GM18867 (cell line): ENCODE measurements around the gene ANAPC16.
A peak's percentile ranks its signal among the peaks of the same experiment; 100 is the strongest.
"Not testable (repeated sequence)": the region's sequence is repeated elsewhere in the genome, so short reads cannot be mapped to it uniquely, and the experiment has no call there.

Experiments used
- ATAC-seq: cut with Tn5 transposase; IDR thresholded peaks from one replicate; pipeline ENCODE4 v1.9.1; 2021; ENCODE audit warnings: mild to moderate bottlenecking, moderate library complexity; ENCODE audit not compliant: unreplicated experiment

Gene ANAPC16

DNA sequence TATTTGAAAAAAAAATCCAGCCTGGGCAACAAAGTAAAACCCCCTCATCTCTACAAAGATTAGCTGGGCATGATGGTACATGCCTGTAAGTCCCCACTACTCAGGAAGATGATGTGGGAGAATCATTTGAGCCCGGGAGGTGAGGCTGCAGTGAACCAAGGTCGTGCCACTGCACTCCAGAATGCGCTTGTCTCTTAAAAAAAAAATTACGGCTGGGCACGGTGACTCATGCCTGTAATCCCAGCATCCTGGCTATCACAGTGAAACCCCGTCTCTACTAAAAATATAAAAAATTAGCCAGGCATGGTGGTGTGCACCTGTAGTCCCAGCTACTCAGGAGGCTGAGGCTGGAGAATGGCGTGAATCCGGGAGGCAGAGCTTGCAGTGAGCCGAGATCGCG is 4.4 kb upstream of the ANAPC16 start:
- ATAC-seq, result not testable (repeated sequence)

DNA sequence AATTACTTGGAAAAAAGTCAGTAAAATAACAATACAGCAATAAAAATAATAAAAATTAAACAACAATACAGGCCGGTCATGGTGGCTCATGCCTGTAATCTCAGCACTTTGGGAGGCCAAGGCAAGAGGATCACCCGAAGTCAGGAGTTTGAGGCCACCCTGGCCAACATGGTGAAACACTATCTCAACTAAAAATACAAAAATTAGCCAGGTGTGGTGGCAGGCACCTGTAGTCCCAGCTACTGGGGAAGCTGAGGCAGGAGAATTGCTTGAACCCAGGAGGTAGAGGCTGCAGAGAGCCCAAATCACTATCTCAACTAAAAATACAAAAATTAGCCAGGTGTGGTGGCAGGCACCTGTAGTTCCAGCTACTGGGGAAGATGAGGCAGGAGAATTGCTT is 4.0 kb upstream of the ANAPC16 start:
- not testable (repeated sequence) for ATAC-seq

DNA sequence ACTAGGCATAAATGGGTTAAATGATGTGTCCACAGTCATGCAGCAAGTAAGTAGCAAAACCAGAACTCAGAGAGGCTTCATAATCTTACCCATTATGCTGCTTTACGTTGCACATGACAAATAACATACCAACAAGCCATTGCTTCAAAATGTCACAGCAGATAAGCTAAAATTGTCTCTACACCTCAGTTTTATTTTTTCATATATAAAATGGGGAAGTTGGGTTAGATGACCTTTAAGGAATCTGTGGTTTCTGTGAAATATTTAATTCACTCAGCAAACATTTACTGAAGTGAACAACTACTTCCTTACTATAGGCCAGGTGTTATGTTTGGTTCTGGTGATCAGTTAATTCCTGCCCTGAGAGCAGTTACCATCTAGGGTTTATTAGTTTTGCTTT is 2.5 kb downstream of the ANAPC16 start:
- peak; percentile 23 for ATAC-seq

DNA sequence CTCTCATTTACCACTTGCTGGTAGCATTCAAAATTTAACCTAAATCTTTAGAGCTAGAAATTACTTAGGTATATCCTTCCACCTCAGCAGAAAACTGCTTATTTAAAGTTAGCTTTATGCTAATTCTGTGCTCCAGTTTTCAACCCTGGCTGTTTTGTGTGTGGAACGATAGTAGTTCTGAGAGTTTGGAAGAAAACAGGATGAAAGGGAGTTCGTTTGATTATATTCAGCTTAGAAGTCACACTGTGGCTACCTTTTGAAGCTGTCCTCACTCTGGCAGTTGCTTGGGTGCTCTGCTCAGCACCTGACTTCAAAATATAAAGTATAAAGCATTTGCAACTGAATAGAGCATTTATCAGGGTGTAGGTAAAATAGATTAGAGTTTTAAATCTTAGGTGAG is 2.9 kb downstream of the ANAPC16 start:
- ATAC-seq, result no peak

DNA sequence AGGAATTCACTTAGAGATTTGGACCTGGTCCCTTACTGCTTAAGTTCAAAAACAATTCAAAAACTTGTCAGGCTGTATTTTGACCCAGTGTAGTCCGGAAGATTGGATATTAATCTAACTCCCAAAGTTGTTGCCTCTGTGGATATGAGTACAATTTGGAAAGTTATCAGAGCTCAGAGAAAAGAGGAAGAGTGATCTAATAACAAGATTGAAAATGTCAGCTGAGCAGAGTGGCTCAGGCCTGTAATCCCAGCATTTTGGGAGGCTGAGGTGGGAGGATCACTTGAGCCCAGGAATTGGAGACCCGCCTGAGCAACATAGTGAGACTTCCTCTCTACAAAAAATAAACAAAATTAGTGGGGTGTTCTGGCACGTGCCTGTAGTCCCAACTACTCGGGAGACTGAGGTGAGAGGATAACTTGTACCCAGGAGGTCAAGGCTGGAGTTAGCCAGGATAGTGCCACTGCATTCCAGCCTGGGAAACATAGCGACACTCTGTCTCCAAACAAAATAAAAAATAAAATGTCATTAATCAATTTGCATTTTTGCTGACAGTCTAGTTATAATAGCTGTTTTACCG is 3.5 kb downstream of the ANAPC16 start:
- ATAC-seq, result no peak

DNA sequence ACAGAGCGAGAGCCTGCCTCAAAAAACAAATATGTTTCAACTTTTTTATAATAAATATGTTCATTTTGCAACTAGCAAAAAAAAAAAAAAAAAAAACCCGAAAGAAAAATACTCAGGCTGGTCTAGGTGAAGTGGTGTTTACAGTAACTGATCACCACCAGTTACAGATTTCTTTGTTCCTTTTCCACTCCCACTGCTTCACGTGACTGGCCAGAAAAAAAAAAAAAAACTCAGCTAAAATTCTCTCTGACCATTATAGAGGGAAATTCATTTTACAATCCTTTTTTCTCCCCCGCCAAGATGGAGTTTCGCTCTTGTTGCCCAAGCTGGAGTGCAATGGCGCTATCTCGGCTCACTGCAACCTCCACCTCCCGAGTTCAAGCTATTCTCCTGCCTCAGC is 4.8 kb downstream of the ANAPC16 start:
- ATAC-seq, result no peak

DNA sequence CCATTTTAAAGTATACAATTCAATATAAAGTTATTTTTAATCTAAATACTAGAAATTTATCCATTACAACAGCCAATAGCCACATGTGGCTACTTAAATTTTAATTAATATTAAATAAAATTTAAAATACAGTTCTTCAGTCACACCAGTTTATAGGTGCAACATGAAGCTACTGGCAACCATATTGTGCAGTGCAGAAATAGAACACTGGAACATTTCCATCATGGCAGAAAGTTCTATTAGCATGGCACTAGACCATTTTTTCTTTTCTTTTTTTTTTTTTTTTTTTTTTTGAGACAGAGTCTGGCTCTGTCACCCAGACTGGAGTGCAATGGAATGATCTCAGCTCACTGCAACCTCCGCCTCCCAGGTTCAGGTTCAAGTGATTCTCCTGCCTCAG is 5.5 kb downstream of the ANAPC16 start:
- ATAC-seq, result no peak

DNA sequence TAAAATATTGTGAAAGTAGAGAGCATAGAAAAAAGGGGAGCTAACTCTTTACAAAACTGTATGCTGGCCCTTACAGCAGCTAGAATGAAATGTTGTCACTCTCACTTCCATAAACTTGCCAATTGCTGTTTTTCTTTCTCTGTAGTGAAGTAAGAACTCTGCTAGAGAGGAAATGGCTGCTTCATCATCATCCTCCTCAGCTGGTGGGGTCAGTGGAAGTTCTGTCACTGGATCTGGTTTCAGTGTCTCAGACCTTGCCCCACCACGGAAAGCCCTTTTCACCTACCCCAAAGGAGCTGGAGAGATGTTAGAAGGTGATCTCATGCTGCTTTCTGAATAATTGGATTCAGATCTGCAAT is 7.9 kb downstream of the ANAPC16 start:
- no peak for ATAC-seq

DNA sequence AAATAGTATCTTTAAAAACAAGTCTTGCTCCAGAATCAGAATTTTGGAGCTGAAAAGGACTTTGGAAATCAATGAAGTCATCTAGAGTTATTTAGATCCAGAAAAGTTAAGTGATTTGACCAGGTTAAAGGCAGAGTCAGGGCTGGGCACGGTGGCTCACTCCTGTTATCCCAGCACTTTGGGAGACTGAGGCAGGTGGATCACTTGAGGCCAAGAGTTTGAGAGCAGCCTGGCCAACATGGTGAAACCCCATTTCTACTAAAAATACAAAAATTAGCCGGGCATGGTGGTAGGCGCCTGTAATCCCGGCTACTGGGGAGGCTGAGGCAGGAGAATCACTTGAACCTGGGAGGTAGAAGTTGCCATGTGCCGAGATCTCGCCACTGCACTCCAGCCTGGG is 8.4 kb downstream of the ANAPC16 start:
- not testable (repeated sequence) for ATAC-seq

DNA sequence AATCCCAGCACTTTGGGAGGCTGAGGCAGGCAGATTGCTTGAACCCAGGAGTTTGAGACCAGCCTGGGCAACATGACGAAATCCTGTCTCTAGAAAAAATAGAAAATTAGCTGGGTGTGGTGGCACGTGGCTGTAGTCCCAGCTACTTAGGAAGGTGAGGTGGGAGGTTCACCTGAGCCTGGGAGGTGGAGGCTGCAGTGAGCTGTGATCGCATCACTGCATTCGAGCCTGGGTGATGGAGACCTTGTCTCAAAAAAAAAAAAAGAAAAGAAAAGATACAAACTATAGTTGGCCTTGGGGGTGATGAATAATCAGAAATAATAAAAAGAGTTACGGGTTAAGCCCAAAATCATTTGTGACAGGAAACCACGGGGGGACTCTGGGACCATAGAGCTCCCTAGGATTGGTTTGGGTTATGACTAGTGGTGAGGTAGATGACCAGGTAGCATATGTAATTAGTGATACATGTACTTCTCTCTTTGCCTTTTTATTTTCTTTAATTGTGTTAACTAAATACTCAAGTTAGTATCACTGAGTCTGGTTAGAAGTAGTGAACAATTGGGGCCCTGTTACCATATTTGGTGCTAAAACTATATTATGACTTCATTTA is 10.7 kb downstream of the ANAPC16 start:
- ATAC-seq, result no peak

DNA sequence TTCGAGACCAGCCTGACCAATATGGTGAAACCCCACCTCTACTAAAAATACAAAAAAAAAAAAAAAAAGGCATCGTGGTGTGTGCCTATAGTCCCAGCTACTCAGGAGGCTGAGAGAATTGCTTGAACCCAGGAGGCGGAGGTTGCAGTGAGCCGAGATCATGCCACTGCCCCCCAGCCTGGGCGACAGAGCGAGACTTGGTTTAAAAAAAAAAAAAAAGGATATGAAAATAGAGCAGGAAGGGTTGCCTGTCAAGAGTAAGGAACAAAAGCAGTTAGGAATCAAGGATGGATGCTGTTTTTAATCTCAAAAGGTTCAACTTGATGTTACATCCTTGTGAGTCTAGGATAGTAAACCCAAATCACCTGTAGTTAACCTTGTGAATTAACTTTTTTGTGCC is 12.0 kb downstream of the ANAPC16 start:
- ATAC-seq, result no peak

DNA sequence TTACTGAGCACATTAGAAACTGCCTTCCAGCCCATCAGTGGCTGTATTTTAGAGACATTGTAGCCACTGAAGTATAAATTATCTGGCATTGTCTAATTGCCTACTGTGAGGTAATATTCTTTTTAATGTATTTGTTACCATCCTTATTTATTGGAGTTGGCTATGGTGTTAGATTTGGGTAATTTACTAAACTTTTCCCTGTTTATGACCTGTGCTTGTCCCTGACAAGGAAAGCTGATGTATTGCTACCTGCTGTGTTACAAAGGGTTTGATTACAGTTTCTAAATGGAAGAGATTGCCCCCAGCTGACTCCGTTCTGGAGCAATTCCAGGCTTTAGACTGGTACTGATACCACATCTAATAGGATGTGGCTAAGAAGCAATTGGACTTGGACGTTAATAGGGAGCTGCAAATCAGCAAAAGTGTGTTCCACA is 12.5 kb downstream of the ANAPC16 start:
- no peak for ATAC-seq

DNA sequence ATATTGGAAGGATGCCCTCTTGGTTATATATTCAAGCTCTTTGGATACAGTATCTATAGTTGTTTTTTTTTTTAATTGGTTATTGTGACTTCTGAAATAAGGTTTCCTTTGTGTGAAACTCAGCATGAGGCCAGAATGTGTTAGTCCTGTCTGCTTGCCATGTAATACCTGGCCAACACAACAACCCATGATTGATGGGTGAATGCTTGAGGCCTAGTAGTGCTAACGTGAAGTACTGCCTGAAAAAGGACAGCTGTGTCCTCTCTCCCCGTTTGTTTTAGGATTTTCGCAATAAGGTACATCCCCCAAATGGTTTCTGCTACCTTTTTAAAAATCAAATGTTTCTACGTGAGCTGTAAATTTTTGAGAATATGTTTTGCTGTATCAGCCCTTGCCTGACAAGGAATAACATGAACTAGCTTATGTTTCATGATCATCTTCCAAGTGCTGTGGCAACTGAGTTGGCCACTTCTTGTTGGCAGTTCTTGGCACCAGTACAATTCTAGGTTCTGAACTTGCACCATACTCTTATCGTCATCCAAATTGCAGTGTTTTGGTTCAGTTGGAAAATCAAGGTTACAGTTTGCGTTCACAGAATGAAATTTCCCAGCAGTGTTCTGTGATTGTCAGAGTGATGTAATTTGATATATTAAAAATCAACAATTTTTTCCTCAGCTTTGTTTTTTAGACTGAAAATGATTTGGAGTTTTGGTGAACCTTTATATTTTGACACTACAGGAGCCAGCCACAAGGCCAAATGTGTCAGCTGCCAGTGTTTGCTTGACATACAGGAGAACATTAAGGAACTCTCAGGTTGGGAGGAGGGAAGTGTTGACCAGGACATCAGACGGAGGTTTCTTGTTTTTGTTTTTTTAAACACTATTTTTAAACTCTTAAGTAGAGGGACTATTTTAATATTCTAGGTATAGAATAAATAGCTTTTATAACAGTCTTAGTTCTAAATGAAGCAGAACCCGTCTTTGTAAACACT is 13.7 kb downstream of the ANAPC16 start:
- ATAC-seq, result no peak

DNA sequence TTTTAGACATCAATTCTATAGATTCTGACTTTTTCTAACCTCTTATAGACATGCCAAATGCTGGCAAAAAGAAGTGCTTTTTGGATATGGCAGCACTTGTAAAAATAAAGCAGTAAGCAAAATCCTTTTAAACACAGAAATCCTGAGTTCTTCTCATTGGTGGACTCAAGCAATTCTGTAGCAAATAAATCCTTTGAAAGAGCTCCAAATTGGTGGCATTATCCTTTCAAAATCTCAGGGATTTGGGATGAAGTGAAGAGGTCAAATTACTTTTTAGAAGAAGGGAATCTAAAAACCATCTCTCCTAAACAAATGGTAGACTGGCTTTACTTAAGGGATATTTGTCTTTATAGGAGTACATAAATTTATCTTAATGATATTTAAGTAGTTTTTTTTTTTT is 17.8 kb downstream of the ANAPC16 start:
- ATAC-seq, result no peak

DNA sequence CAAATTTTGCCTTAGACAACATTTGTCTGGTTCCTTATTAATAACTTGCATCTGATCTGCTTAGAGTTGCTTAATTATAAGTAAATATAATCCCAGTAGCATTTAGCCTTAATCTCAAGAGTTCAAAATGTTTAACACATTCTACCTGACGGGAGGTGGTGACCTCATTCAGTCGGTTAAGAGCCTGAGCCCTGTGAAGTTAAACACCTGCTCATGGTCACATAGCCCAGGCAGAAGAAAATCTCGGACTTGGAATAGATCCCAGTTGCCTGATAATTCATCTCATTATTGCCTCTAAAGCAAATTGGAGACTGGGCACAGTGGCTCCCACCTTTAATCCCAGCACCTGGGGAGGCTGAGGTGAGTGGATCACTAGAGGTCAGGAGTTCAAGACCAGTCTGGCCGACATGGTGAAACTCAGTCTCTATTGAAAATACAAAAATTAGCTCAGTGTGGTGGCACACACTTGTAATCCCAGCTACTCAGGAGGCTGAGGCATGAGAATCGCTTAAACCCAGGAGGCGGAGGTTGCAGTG is 18.8 kb downstream of the ANAPC16 start:
- ATAC-seq, result no peak

DNA sequence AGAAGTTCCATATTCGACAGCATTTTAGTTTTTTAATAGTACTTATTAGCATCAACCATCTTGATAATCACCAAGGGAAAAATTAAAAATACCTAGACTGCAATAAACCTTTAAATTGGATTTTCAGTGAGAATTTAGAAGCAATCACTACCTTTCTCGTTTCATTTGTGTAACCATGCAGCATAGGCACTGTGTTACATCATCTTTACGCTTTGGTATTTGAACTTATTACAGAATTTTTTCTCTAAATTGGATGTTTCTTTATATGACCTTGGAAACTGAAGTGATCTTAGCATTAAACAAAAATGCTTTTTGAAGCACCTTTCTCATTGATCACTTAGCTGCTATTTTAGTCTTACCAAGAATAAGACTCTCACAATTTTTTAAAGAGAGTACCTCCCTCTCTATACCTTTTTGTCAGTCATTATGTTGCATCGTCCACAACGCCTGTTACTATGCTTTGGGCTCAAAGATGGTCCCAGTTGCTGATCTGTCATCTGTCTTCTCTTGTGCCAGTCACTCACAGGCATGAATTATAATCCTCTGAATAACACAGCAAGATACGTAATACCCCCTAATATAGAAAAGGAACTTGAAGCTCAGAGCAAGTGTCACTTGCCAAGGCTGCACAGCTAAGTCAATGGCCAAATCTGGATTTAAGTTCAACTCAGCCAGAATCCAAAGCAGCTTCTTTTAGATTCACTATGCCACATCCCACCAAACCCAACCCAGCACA is 19.9 kb downstream of the ANAPC16 start:
- ATAC-seq, result no peak

DNA sequence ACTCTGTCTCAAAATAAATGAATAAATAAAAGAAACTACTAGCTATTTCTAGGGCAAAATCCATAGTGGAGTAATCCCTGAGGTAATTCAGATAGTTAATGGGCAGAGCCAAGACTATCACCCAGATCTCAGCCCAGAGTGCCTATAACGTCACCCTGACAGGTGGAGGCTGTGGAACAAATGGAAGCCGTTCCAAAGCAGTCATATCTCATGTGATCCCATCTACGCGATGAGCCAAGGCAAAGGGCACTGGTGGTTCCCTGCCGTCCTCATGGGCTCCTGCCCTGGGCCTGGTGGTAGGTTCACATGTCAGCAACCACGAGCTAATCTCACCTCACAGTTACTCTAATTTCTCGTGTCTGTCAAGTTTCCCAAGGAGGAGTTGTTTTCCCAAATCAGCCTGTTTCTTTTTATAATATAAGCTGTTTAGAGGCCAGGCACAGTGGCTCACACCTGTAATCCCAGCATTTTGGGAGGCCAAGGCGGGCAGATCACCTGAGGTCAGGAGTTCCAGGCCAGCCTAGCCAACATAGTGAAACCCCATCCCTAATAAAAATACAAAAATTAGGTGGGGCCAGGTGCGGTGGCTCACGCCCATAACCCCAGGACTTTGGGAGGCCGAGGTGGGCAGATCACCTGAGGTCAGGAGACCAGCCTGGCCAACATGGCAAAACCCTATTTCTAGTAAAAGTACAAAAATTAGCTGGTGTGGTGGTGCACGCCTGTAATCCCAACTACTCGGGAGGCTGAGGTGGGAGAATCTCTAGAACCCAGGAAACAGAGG is 22.8 kb downstream of the ANAPC16 start:
- ATAC-seq, result no peak

DNA sequence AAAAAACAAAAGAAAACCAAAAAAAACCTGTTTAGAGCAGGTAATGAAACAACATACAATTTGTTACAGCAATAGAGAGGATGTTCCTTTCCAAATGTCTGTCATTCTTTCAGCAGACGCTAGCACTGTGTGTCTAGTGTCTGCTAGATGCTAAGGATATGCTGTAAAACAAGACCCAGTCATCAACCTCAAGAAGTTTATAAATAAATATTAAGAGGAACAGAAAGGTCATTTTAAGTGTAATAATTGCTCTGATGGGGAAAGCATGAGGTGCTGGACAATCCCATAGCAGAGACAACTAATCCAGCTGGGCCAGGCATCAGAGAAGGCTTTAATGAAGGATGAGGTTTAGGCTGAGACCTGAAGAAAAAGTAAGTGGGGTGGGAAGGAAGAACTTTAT is 23.6 kb downstream of the ANAPC16 start:
- ATAC-seq, result no peak

DNA sequence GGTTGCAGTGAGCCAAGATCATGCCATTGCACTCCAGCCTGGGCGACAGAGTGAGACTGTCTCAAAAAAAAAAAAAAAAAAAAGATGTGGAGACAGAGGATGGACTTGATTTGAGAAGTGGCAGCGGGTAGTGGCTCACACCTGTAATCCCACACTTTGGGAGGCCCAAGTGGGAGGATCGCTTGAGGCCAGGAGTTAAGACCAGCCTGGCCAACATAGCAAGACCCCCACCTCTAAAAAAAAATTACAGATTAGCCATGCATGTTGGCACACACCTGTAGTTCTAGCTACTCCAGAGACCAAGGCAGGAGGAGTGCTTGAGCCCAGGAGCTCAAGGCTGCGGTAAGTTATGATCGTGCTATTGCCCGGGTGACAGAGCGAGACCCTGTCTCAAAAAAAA is 24.6 kb downstream of the ANAPC16 start:
- no peak for ATAC-seq

DNA sequence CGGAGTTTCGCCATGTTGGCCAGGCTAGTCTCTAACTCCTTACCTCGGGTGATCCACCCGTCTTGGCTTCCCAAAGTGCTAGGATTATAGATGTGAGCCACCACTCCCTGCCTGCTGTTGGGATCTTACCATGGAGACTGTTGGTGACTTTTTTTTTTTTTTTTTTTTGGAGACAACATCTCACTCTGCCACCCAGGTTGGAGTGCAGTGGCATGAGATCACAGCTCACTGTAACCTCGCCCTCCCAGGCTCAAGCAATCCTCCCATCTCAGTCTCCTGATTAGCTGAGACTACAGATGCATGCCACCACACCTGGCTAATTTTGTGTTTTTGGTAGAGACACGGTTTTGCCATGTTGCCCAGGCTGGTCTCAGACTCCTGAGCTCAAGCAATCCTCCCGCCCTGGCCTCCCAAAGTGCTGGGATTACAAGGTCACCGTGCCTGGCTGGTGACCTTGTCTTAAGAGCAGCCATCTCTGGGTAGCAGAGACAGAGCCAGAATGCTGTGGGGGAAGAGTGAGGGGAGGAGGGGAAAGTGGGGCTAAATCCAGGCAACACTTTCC is 26.0 kb downstream of the ANAPC16 start:
- ATAC-seq, result no peak
